Stimulated activated CD8-positive, alpha-beta memory T cell treated with anti-CD3 and anti-CD28 coated beads, Interleukin-15, amount 100 ng/mL, for 4 hours (primary cell): ENCODE measurements around the gene CLINT1.
"Not testable (repeated sequence)": the region's sequence is repeated elsewhere in the genome, so short reads cannot be mapped to it uniquely, and the experiment has no call there.

Experiments used
- DNase-seq, 2 donors: peaks; one replicate each; pipeline ENCODE4 v3.0.0-alpha.2; 2020; ENCODE audit warnings: low read depth in 2 of 2

Gene CLINT1

GRCh38 chr5:157862183-157862851 is 3.4 kb upstream of the CLINT1 start:
- no peak for DNase-seq

GRCh38 chr5:157860898-157861890 is 2.2 kb upstream of the CLINT1 start:
- no peak for DNase-seq

GRCh38 chr5:157859227-157859575 is 256 bp upstream of the CLINT1 start:
- DNase-seq = no peak

GRCh38 chr5:157857816-157858526 is 974 bp downstream of the CLINT1 start:
- no peak for DNase-seq

GRCh38 chr5:157855404-157855994 is 3.4 kb downstream of the CLINT1 start:
- no peak for DNase-seq

GRCh38 chr5:157853365-157853764 is 5.6 kb downstream of the CLINT1 start:
- DNase-seq = not testable (repeated sequence)

GRCh38 chr5:157845914-157846598 is 12.9 kb downstream of the CLINT1 start:
- DNase-seq = no peak

GRCh38 chr5:157842787-157843186 is 16.2 kb downstream of the CLINT1 start:
- no peak for DNase-seq

- no peak for DNase-seq
These were observed 16.8 kb downstream of the CLINT1 start for GRCh38 chr5:157842185-157842584.

GRCh38 chr5:157839157-157839795 is 19.7 kb downstream of the CLINT1 start:
- no peak for DNase-seq

GRCh38 chr5:157836121-157836753 is 22.7 kb downstream of the CLINT1 start:
- no peak for DNase-seq

- no peak for DNase-seq
These were observed 23.9 kb downstream of the CLINT1 start for GRCh38 chr5:157835041-157835440.

- no peak for DNase-seq
These were observed 29.9 kb downstream of the CLINT1 start for GRCh38 chr5:157828944-157829639.

- DNase-seq = no peak
These were observed 30.6 kb downstream of the CLINT1 start for GRCh38 chr5:157828105-157828943.

GRCh38 chr5:157827423-157827822 is 31.5 kb downstream of the CLINT1 start:
- no peak for DNase-seq

GRCh38 chr5:157823655-157824054 is 35.3 kb downstream of the CLINT1 start:
- DNase-seq = no peak

GRCh38 chr5:157821822-157822622 is 36.9 kb downstream of the CLINT1 start:
- DNase-seq = no peak

- DNase-seq = no peak
These were observed 37.5 kb downstream of the CLINT1 start for GRCh38 chr5:157821405-157821804.
